ENCODE data around the gene ZNF385D.

The ZNF385D gene

GRCh38 chr3:21434310-21434709, 316.7 kb downstream of the ZNF385D start:
- no peak for TF ChIP-seq CTCF (IDR thresholded peaks at IDR 0.05; ENCODE audit: insufficient read depth, low read depth, low read length, missing control alignments)
- H3K4me3 ChIP-seq (ENCODE audit: low read depth, low read length): no peak overlapping the region
- no peak for DNase-seq (ENCODE audit: low read depth)

GRCh38 chr3:21433751-21434150, 317.3 kb downstream of the ZNF385D start:
- H3K4me3 ChIP-seq (ENCODE audit: low read depth, low read length): no peak overlapping the region
- TF ChIP-seq CTCF (IDR thresholded peaks at IDR 0.05; ENCODE audit: insufficient read depth, low read depth, low read length, missing control alignments): no peak
- no peak for DNase-seq (ENCODE audit: low read depth)

- H3K4me3 ChIP-seq (ENCODE audit: low read depth, low read length): no peak overlapping the region
- no peak for TF ChIP-seq CTCF (IDR thresholded peaks at IDR 0.05; ENCODE audit: insufficient read depth, low read depth, low read length, missing control alignments)
- no peak for DNase-seq (ENCODE audit: low read depth)
Observed at GRCh38 chr3:21426920-21427319, 324.1 kb downstream of the ZNF385D start.

GRCh38 chr3:21425715-21426114, 325.3 kb downstream of the ZNF385D start:
- TF ChIP-seq CTCF (IDR thresholded peaks at IDR 0.05; ENCODE audit: insufficient read depth, low read depth, low read length, missing control alignments): no peak
- H3K4me3 ChIP-seq (ENCODE audit: low read depth, low read length): no peak overlapping the region
- DNase-seq (ENCODE audit: low read depth): no peak

GRCh38 chr3:21421096-21421495, 329.9 kb downstream of the ZNF385D start:
- DNase-seq (ENCODE audit: low read depth): no peak
- no peak overlapping the region for H3K4me3 ChIP-seq (ENCODE audit: low read depth, low read length)
- TF ChIP-seq CTCF (IDR thresholded peaks at IDR 0.05; ENCODE audit: insufficient read depth, low read depth, low read length, missing control alignments): no peak

GRCh38 chr3:21417991-21418390, 333.0 kb downstream of the ZNF385D start:
- TF ChIP-seq CTCF (IDR thresholded peaks at IDR 0.05; ENCODE audit: insufficient read depth, low read depth, low read length, missing control alignments): no peak
- DNase-seq (ENCODE audit: low read depth): no peak
- H3K4me3 ChIP-seq (ENCODE audit: low read depth, low read length): no peak overlapping the region

GRCh38 chr3:21414506-21414905, 336.5 kb downstream of the ZNF385D start:
- TF ChIP-seq CTCF (IDR thresholded peaks at IDR 0.05; ENCODE audit: insufficient read depth, low read depth, low read length, missing control alignments): no peak
- H3K4me3 ChIP-seq (ENCODE audit: low read depth, low read length): no peak overlapping the region
- no peak for DNase-seq (ENCODE audit: low read depth)

All from GM12865 (cell line).